Omental fat pad (tissue), 4 donors: ENCODE data around the gene HS3ST1. TPM values are rescaled to one million over a fixed set of nuclear protein-coding genes. Genes with fewer than 3 reads are reported as not detected.

Experiments used
- small RNA-seq: library from RNA; depleted of rRNA; stranded (forward); fragments of <200 nt; gene quantifications from one replicate; pipeline ENCODE3, GENCODE V24; 2016
- total RNA-seq, 4 donors: library from RNA; depleted of rRNA; stranded (reverse); fragments of >200 nt; gene quantifications; one replicate each; pipeline ENCODE4 v1.1.0, GENCODE V29; 2016

Gene HS3ST1
- total RNA-seq, 4 donors from 2014 or later = 1.1 to 16.3 (median 3.6) TPM

Small RNAs within 50 kb of the gene (small RNA-seq; reads per million reads assigned to genes)
- gene MIR572 (not detected), gene RNA5SP156 (not detected)
